ENCODE results near the gene EXOC3L4. TPM values are rescaled to one million over a fixed set of nuclear protein-coding genes. Genes with fewer than 3 reads are reported as not detected.

Gene EXOC3L4
- total and polyA plus RNA-seq, 2 donors (not counting 3 experiments of a cell fraction or from before 2014, with no cell fraction given), result not detected

DNA sequence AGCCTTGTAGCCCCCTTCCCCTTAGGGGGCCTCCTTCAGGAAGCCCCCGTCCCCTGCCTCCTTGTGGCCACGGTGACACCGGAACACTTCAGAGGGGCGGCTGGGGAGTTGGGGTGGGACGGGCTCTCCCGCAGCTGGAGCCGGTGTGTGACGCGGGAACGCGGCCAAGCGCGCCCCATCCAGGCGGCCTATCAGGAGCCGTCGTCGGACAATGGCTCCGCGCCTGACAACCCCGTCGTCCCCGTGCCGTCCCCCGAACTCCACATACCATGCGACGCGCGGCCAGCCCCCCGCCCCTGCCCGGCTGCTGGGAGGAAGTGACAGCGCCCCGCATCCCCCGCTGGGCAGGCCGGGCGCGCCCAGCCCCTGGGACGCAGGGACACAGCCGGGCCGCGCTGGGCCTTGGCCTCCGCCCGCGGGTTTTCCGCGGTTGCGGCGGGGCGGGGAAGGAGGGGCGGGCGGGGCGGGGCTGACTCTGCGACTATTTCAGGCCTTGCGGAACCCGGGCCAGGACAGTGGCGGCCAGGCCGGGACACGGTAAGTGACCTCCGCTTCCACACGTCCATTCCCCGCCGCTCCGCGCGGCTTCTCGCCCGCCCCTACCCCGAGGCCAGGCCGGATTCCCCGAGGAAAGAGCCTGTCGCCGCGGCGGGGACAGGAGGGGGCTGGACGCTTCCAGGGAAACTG lies 28.6 kb downstream of the EXOC3L4 start, which contains the start of gene TNFAIP2:
Gene TNFAIP2 (plus strand): TSS at position 515 of the 687 bp plus-strand sequence. CDS start 2,997 bp downstream, outside the sequence.
- H3K27ac ChIP-seq (ENCODE audit: insufficient read depth, low read depth, low read length), result peak within 1 kb of the TSS; percentile 42
- peak within 1 kb of the TSS; percentile 4 for H3K9ac ChIP-seq (replicated peaks; ENCODE audit: extremely low read depth, insufficient read depth, low read length)
- H3K9me1 ChIP-seq (replicated peaks; ENCODE audit: control insufficient read depth, extremely low read depth, insufficient read depth, low read length), result no peaks in the 10 kb centered on the region
- peaks cover 31% of the 10 kb centered on the region for H3K4me1 ChIP-seq (ENCODE audit: control insufficient read depth, extremely low read depth, insufficient read depth, low read length)
- intact Hi-C loops (cut with micrococcal nuclease) (loop anchor here (2.0 to 10.0 kb wide), 2 partner anchors 14 to 262 kb away; partner anchors contain the start of gene MARK3), dilution Hi-C loops (cut with MboI; ENCODE audit: extremely low pct_ligation_motif_present, low sequenced_read_pairs) (no loop called here)
- ChIA-PET POLR2A (no interaction called here), CTCF (interaction anchor here (0.6 to 1.5 kb wide), 5 partner anchors 11 to 20 kb away, joined by 3 to 15 read pairs (median 3); no protein-coding TSS in a partner anchor)
- BruUV-seq (replicated peaks), result no TSS peak
- peak within 1 kb of the TSS in 1 of 3 experiments; percentile 58 for H3K4me3 ChIP-seq (replicated peaks in 1 of 3; ENCODE audit: insufficient read depth in 1 of 3, low read depth in 1 of 3, low read length in 3 of 3)
- H3K4me2 ChIP-seq (ENCODE audit: insufficient read depth, low read length), result peak within 1 kb of the TSS; percentile 23
- H2AFZ ChIP-seq (ENCODE audit: low read depth, low read length), result peak within 1 kb of the TSS; percentile 83
- H3K79me2 ChIP-seq (ENCODE audit: control insufficient read depth, insufficient read depth, low read length), result no peaks in the 10 kb centered on the region
- no peaks in the 10 kb centered on the region for H4K20me1 ChIP-seq (replicated peaks; ENCODE audit: control insufficient read depth, extremely low read depth, insufficient read depth, low read length)
- TF ChIP-seq POLR2AphosphoS5 (IDR thresholded peaks at IDR 0.05; ENCODE audit: insufficient read depth, low read depth, low read length), result peak; percentile 42
- no peak for TF ChIP-seq JUN (IDR thresholded peaks at IDR 0.05; ENCODE audit: borderline replicate concordance, insufficient read depth, insufficient read length, low read depth)
- TF ChIP-seq GATA2 (IDR thresholded peaks at IDR 0.05; ENCODE audit: insufficient read depth, insufficient read length, low read depth, low read length), result no peak
- no peak for TF ChIP-seq FOS (IDR thresholded peaks at IDR 0.05; ENCODE audit: borderline replicate concordance, insufficient read depth, low read length)
- peak; percentile 22 for TF ChIP-seq POLR2A (IDR thresholded peaks at IDR 0.05; ENCODE audit: low read depth, low read length)
- FAIRE-seq (no peak), DNase-seq (ENCODE audit: low read depth, low spot score) (peak; percentile 41)
- no peaks in the 10 kb centered on the region for H3K9me3 ChIP-seq (replicated peaks; ENCODE audit: control insufficient read depth, insufficient read depth, low read length)
- H3K27me3 ChIP-seq (ENCODE audit: control insufficient read depth in 2 of 2, insufficient read depth in 2 of 2, low read length in 2 of 2), result no peaks in the 10 kb centered on the region
- H3K36me3 ChIP-seq (ENCODE audit: control insufficient read depth in 2 of 2, extremely low read depth in 1 of 2, insufficient read depth in 2 of 2, low read length in 2 of 2), result no peaks in the 10 kb centered on the region
